Mesenchymal stem cell (in vitro differentiated cells and primary cell): ENCODE results near the gene HERC2.
"Not testable (repeated sequence)": the region's sequence is repeated elsewhere in the genome, so short reads cannot be mapped to it uniquely, and the experiment has no call there.

Experiments used
- DNase-seq: peaks from one replicate; pipeline ENCODE4 v3.0.0-alpha.2; 2013
- H2AFZ ChIP-seq: one replicate; pipeline ENCODE4 v1.6.1; 2013; ENCODE audit warnings: low read depth, mild to moderate bottlenecking, control low read depth, inconsistent platforms, low read length, moderate library complexity
- H2AK5ac ChIP-seq: 2 replicates; pipeline ENCODE4 v1.6.1; 2013; ENCODE audit warnings: low read length, moderate library complexity, mild to moderate bottlenecking, inconsistent platforms; ENCODE audit not compliant: severe bottlenecking
- H2BK120ac ChIP-seq: one replicate; pipeline ENCODE4 v1.6.1; 2013; ENCODE audit warnings: low read depth, mild to moderate bottlenecking, inconsistent platforms, low read length, moderate library complexity
- H2BK12ac ChIP-seq, 2 experiments: one replicate each; pipeline ENCODE4 v1.6.1; 2013; ENCODE audit warnings: inconsistent platforms in 2 of 2, low read length in 2 of 2, mild to moderate bottlenecking in 2 of 2, moderate library complexity in 2 of 2, control low read depth in 1 of 2
- H2BK15ac ChIP-seq: one replicate; pipeline ENCODE4 v1.6.1; 2013; ENCODE audit warnings: mild to moderate bottlenecking, low read depth, inconsistent platforms; ENCODE audit not compliant: poor library complexity, severe bottlenecking
- H2BK5ac ChIP-seq: 2 replicates; pipeline ENCODE4 v1.6.1; 2013; ENCODE audit warnings: low read depth, mild to moderate bottlenecking, low read length, control low read depth, inconsistent platforms; ENCODE audit not compliant: poor library complexity, severe bottlenecking
- H3K14ac ChIP-seq, 2 experiments: one replicate each; pipeline ENCODE4 v1.6.1; 2013; ENCODE audit warnings: inconsistent platforms in 2 of 2, low read length in 2 of 2, control low read depth in 1 of 2, mild to moderate bottlenecking in 1 of 2, moderate library complexity in 1 of 2
- H3K18ac ChIP-seq, 2 experiments: one replicate each; pipeline ENCODE4 v1.6.1; 2013; ENCODE audit warnings: inconsistent platforms in 2 of 2, low read length in 2 of 2, control low read depth in 1 of 2, low read depth in 1 of 2, mild to moderate bottlenecking in 1 of 2
- H3K23ac ChIP-seq, 2 experiments: one replicate each; pipeline ENCODE4 v1.6.1; 2013; ENCODE audit warnings: inconsistent platforms in 2 of 2, low read length in 2 of 2, mild to moderate bottlenecking in 2 of 2, moderate library complexity in 2 of 2, control low read depth in 1 of 2
- H3K27ac ChIP-seq: 2 replicates; pipeline ENCODE4 v1.5.1; 2013; ENCODE audit warnings: mild to moderate bottlenecking, moderate library complexity, low read length, control low read depth, inconsistent platforms; ENCODE audit not compliant: poor library complexity, severe bottlenecking
- H3K27me3 ChIP-seq, 2 experiments: 2 replicates each; pipeline versions ENCODE4 v1.6.1 to v1.7.0; 2013; ENCODE audit warnings: low read length in 2 of 2, mild to moderate bottlenecking in 2 of 2, moderate library complexity in 2 of 2, control low read depth in 1 of 2, inconsistent platforms in 1 of 2; ENCODE audit not compliant: control insufficient read depth in 1 of 2, insufficient read depth in 1 of 2
- H3K36me3 ChIP-seq, 2 experiments: 2 replicates each; pipeline versions ENCODE4 v1.6.1 to v1.7.0; 2013; ENCODE audit warnings: low read length in 2 of 2, control low read depth in 1 of 2, inconsistent platforms in 1 of 2, low read depth in 1 of 2, mild to moderate bottlenecking in 1 of 2; ENCODE audit not compliant: insufficient read depth in 2 of 2, control insufficient read depth in 1 of 2
- H3K4ac ChIP-seq, 2 experiments: one replicate each; pipeline ENCODE4 v1.6.1; 2013; ENCODE audit warnings: inconsistent platforms in 2 of 2, low read length in 2 of 2, mild to moderate bottlenecking in 2 of 2, moderate library complexity in 2 of 2, control low read depth in 1 of 2, low read depth in 1 of 2
- H3K4me1 ChIP-seq: 2 replicates; pipeline ENCODE4 v1.6.1; 2013; ENCODE audit warnings: low read depth, low read length, control low read depth; ENCODE audit not compliant: control insufficient read depth, insufficient read depth
- H3K4me2 ChIP-seq: 2 replicates; pipeline ENCODE4 v1.6.1; 2013; ENCODE audit warnings: low read length, mild to moderate bottlenecking, inconsistent platforms; ENCODE audit not compliant: poor library complexity, severe bottlenecking
- H3K4me3 ChIP-seq, 2 experiments: 2 replicates each; pipeline versions ENCODE4 v1.5.1 to v1.7.0; 2013; ENCODE audit warnings: low read length in 2 of 2, mild to moderate bottlenecking in 2 of 2, control low read depth in 1 of 2, low read depth in 1 of 2; ENCODE audit not compliant: insufficient read depth in 1 of 2
- H3K79me1 ChIP-seq: replicated peaks from 2 replicates; pipeline ENCODE4 v1.6.1; 2013; ENCODE audit warnings: mild to moderate bottlenecking, control low read depth, low read length, inconsistent platforms; ENCODE audit not compliant: poor library complexity, severe bottlenecking
- H3K9ac ChIP-seq: 2 replicates; pipeline ENCODE4 v1.7.0; 2013; ENCODE audit warnings: mild to moderate bottlenecking, low read length, moderate library complexity
- H3K9me3 ChIP-seq: 2 replicates; pipeline ENCODE4 v1.7.0; 2013; ENCODE audit warnings: mild to moderate bottlenecking, low read length; ENCODE audit not compliant: control insufficient read depth
- H4K8ac ChIP-seq: one replicate; pipeline ENCODE4 v1.6.1; 2013; ENCODE audit warnings: inconsistent platforms, mild to moderate bottlenecking, low read length, moderate library complexity
- H4K91ac ChIP-seq: one replicate; pipeline ENCODE4 v1.6.1; 2013; ENCODE audit warnings: mild to moderate bottlenecking, low read length, inconsistent platforms
- WGBS: methylation state at CpG from one replicate; pipeline ENCODE4 v1.1.7; 2013; ENCODE audit warnings: mixed read lengths; 5-methylcytosine and 5-hydroxymethylcytosine counted together

HERC2 gene

DNA sequence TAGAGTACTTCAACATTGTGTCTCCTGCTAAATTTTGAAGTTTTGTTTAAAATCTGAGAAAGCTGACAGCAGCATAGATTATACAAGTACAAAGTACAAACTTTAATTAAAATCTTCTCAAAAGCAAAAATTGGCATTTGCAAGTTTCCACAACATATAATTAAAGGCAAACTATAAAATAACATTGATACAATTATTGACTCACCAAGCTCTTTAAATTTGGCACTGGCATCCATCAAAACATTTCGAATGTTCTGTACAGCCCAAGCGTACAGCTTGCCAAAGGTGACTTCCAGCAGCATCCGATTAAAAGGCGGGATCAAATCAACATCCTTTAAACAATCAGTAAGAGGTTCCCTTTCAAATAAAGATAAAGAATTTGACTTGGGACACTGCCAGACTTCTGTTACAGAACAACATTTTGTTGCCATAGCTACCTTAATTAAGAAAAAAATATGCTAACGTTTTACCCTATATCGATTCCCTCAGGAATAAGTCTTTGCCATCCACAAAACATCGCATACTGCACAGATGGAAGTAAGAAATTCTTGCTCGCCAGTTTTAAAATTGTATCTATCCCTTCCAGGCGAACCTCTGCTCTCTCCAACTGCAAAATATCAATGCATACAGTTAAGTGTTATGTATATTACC, 92.9 kb downstream of the HERC2 start:
- H2AK5ac ChIP-seq, H2AFZ ChIP-seq, H2BK5ac ChIP-seq, H3K9me3 ChIP-seq, H3K79me1 ChIP-seq, H4K8ac ChIP-seq, H3K27me3 ChIP-seq, H2BK120ac ChIP-seq, DNase-seq, H3K23ac ChIP-seq, H3K27ac ChIP-seq, H2BK15ac ChIP-seq, H3K18ac ChIP-seq, H3K4me3 ChIP-seq, H3K4ac ChIP-seq, H3K4me2 ChIP-seq, H2BK12ac ChIP-seq, H3K9ac ChIP-seq, H3K14ac ChIP-seq, H4K91ac ChIP-seq, H3K4me1 ChIP-seq: not testable (repeated sequence)
- peaks cover 10 to 59% of the 10 kb centered on the region in 2 experiments for H3K36me3 ChIP-seq
- 91% methylated on average over 7 of the region's 9 CpGs for WGBS

- H2BK12ac ChIP-seq: no peak overlapping the region
- no peak overlapping the region for H3K23ac ChIP-seq
- no peak overlapping the region for H4K91ac ChIP-seq
- no peak overlapping the region for H2AK5ac ChIP-seq
- H2AFZ ChIP-seq: no peak overlapping the region
- H3K4ac ChIP-seq: no peak overlapping the region
- H3K9ac ChIP-seq: no peak overlapping the region
- peaks cover 9% of the 10 kb centered on the region for H3K79me1 ChIP-seq
- no peak for DNase-seq
- H2BK15ac ChIP-seq: no peak overlapping the region
- H3K9me3 ChIP-seq: no peaks in the 10 kb centered on the region
- no peak overlapping the region for H3K27ac ChIP-seq
- no peak overlapping the region for H2BK5ac ChIP-seq
- H3K4me2 ChIP-seq: no peak overlapping the region
- H3K4me3 ChIP-seq: no peak overlapping the region
- H3K36me3 ChIP-seq: peaks cover 11 to 55% of the 10 kb centered on the region in 2 experiments
- no peak overlapping the region for H4K8ac ChIP-seq
- H3K14ac ChIP-seq: no peak overlapping the region
- H3K18ac ChIP-seq: no peak overlapping the region
- WGBS: 98% methylated on average over 18 of the region's 18 CpGs
- H3K27me3 ChIP-seq: no peaks in the 10 kb centered on the region
- no peak overlapping the region for H2BK120ac ChIP-seq
- H3K4me1 ChIP-seq: no peaks in the 10 kb centered on the region
Observed at GRCh38 chr15:28228096-28228495, 93.9 kb downstream of the HERC2 start.

DNA sequence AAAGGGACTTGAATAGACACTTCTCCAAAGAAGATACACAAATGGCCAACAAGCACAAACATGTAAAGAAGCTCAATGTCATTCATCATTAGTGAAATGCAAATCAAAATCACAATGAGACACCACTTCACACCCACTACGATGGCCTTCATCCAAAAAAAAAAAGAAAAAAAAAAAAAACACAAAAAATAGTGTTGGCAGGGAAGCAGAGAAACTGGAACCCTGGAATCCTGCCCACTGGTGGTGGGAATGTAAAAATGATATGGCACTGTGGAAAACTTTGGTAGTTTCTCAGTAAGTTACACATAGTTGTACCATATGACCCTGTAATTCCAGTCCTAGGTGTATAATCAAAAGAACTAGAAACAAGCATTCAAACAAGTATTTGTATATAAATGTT, 94.7 kb downstream of the HERC2 start:
- H3K4me2 ChIP-seq, H2BK120ac ChIP-seq, H2BK12ac ChIP-seq, H2AK5ac ChIP-seq, H2AFZ ChIP-seq, H3K9me3 ChIP-seq, H3K14ac ChIP-seq, H3K27me3 ChIP-seq, H3K9ac ChIP-seq, H3K23ac ChIP-seq, H2BK15ac ChIP-seq, H3K18ac ChIP-seq, H4K91ac ChIP-seq, H2BK5ac ChIP-seq, H3K4me3 ChIP-seq, H3K4me1 ChIP-seq, H4K8ac ChIP-seq, H3K27ac ChIP-seq, H3K4ac ChIP-seq: not testable (repeated sequence)
- peak; percentile 16 for DNase-seq
- no CpG with 5 or more reads among the region's 1 CpG for WGBS
- peaks cover 11% of the 10 kb centered on the region for H3K79me1 ChIP-seq
- H3K36me3 ChIP-seq: peaks cover 14 to 48% of the 10 kb centered on the region in 2 experiments

- not testable (repeated sequence) for H2BK5ac ChIP-seq, H3K4ac ChIP-seq, H3K14ac ChIP-seq, H2AK5ac ChIP-seq, H2BK15ac ChIP-seq, H3K27me3 ChIP-seq, H3K27ac ChIP-seq, H2BK12ac ChIP-seq, H4K8ac ChIP-seq, H4K91ac ChIP-seq, H3K9ac ChIP-seq, H2AFZ ChIP-seq, H3K4me1 ChIP-seq, H3K23ac ChIP-seq, H3K9me3 ChIP-seq, H2BK120ac ChIP-seq, H3K4me2 ChIP-seq, DNase-seq, H3K4me3 ChIP-seq
- H3K18ac ChIP-seq: peak overlapping the region in 1 of 2 experiments; percentile 21
- 93% methylated on average over 7 of the region's 7 CpGs for WGBS
- H3K79me1 ChIP-seq: peaks cover 11% of the 10 kb centered on the region
- H3K36me3 ChIP-seq: peaks cover 34 to 51% of the 10 kb centered on the region in 2 experiments
Observed at GRCh38 chr15:28222612-28223011, 99.4 kb downstream of the HERC2 start.
